ENCODE measurements around the gene ELP4. TPM values are rescaled to one million over a fixed set of nuclear protein-coding genes. Genes with fewer than 3 reads are reported as not detected.

The ELP4 gene
- total and polyA plus RNA-seq, 2 donors (not counting 1 experiment from before 2014, with no cell fraction given) = 7.1 to 31.3 TPM

DNA sequence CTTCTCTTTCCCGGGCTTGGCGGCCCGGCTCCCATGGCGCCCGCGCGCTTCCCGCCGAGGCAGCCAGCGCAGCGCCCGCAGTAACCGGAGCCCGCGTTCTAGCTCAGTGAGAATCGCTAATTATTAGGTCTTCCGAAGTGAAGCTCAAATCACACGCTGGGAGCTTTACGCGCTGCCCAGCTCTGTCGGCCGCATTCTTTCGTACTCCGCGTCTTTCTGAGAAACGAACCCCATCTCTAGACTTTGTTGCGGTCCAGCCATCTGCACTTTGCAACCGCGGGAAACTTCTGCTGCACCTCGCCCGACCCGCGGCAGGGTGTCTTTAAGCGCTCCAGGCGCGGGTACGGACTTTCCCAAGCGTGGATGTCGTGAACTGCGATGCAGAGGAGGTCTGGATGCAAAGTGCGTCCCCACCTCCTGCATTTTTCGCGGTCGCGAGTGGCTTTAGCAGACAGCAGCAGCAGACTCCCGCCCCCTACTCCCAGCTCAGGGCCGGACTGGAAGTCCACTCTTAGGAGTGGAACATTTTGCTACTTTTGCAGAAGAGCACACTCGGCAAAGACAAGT is 307.6 kb downstream of the ELP4 start:
- Histone ChIP-seq H3K4me1 (ENCODE audit: control insufficient read depth in 2 of 2, insufficient read depth in 2 of 2, low read length in 2 of 2) (peaks cover 53 to 69% of the 10 kb centered on the region in 2 donors), H3K4me2 (replicated peaks; ENCODE audit: low read depth, low read length, poor library complexity, severe bottlenecking) (peak overlapping the region; percentile 63), H3K36me3 (replicated peaks in 1 of 2; ENCODE audit: control extremely low read depth in 1 of 2, control insufficient read depth in 1 of 2, extremely low read depth in 1 of 2, insufficient read depth in 2 of 2, low read length in 1 of 2) (no peaks in the 10 kb centered on the region), H4K20me1 (ENCODE audit: control insufficient read depth, insufficient read depth, low read length, poor library complexity, severe bottlenecking) (no peaks in the 10 kb centered on the region), H3K9me3 (ENCODE audit: control extremely low read depth in 1 of 3, control insufficient read depth in 2 of 3, insufficient read depth in 1 of 3, low read length in 2 of 3) (peaks cover 2 to 85% (median 8%) of the 10 kb centered on the region in 3 donors), H3K27ac (ENCODE audit: low read length in 2 of 2) (no peak overlapping the region), H3K79me2 (ENCODE audit: control insufficient read depth, insufficient read depth, low read length) (no peaks in the 10 kb centered on the region), H3K27me3 (replicated peaks in 1 of 4; ENCODE audit: control extremely low read depth in 1 of 4, control insufficient read depth in 3 of 4, insufficient read depth in 4 of 4, low read length in 3 of 4) (peaks cover 0 to 98% (median 86%) of the 10 kb centered on the region in 4 experiments), H2AFZ (ENCODE audit: insufficient read depth, low read depth, low read length, poor library complexity, severe bottlenecking) (peak overlapping the region; percentile 28), H3K4me3 (ENCODE audit: control extremely low read depth in 1 of 5, extremely low read depth in 1 of 5, insufficient read depth in 1 of 5, low read depth in 2 of 5, low read length in 4 of 5) (peak overlapping the region in 1 of 5 experiments; percentile 14), H3K9ac (ENCODE audit: low read length) (no peak overlapping the region)
- TF ChIP-seq, protein P1, sequence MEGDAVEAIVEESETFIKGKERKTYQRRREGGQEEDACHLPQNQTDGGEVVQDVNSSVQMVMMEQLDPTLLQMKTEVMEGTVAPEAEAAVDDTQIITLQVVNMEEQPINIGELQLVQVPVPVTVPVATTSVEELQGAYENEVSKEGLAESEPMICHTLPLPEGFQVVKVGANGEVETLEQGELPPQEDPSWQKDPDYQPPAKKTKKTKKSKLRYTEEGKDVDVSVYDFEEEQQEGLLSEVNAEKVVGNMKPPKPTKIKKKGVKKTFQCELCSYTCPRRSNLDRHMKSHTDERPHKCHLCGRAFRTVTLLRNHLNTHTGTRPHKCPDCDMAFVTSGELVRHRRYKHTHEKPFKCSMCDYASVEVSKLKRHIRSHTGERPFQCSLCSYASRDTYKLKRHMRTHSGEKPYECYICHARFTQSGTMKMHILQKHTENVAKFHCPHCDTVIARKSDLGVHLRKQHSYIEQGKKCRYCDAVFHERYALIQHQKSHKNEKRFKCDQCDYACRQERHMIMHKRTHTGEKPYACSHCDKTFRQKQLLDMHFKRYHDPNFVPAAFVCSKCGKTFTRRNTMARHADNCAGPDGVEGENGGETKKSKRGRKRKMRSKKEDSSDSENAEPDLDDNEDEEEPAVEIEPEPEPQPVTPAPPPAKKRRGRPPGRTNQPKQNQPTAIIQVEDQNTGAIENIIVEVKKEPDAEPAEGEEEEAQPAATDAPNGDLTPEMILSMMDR (IDR thresholded peaks at IDR 0.05) = no peak
- TF ChIP-seq EZH2 (IDR thresholded peaks at IDR 0.05; ENCODE audit: borderline replicate concordance, insufficient read depth, low read depth, low read length, poor library complexity, severe bottlenecking) = no peak
- ChIA-PET POLR2A (no interaction called here), CTCF (no interaction called here)
- H3K27me3 Mint-ChIP-seq = peaks cover 40% of the 10 kb centered on the region
- ATAC-seq (ENCODE audit: low read depth) = no peak
- 8% methylated on average over 48 of the region's 48 CpGs for WGBS (ENCODE audit: insufficient coverage)
- H3K4me3 Mint-ChIP-seq = peak overlapping the region; percentile 71
- peaks cover 34% of the 10 kb centered on the region for H3K4me1 Mint-ChIP-seq
- DNase-seq = peak; percentile 51
- peak overlapping the region; percentile 15 for H3K27ac Mint-ChIP-seq
- no peaks in the 10 kb centered on the region for H3K9me3 Mint-ChIP-seq (ENCODE audit: insufficient read depth)
- intact Hi-C loops (cut with micrococcal nuclease) = no loop called here

GRCh38 chr11:31817621-31818424 is 308.3 kb downstream of the ELP4 start:
- peak overlapping the region; percentile 22 for H2AFZ ChIP-seq (ENCODE audit: insufficient read depth, low read depth, low read length, poor library complexity, severe bottlenecking)
- no peak overlapping the region for H3K9ac ChIP-seq (ENCODE audit: low read length)
- Mint-ChIP-seq H3K4me3 (peak overlapping the region; percentile 71), H3K27me3 (peaks cover 41% of the 10 kb centered on the region), H3K4me1 (peaks cover 28% of the 10 kb centered on the region), H3K9me3 (ENCODE audit: insufficient read depth) (no peaks in the 10 kb centered on the region), H3K27ac (no peak overlapping the region)
- ATAC-seq (ENCODE audit: low read depth) (no peak), DNase-seq (peak; percentile 36)
- POLR2A ChIA-PET = no interaction called here
- no peak overlapping the region for H3K4me3 ChIP-seq (ENCODE audit: control extremely low read depth in 1 of 5, extremely low read depth in 1 of 5, insufficient read depth in 1 of 5, low read depth in 2 of 5, low read length in 4 of 5)
- H3K4me2 ChIP-seq (replicated peaks; ENCODE audit: low read depth, low read length, poor library complexity, severe bottlenecking) = peak overlapping the region; percentile 63
- H3K9me3 ChIP-seq (ENCODE audit: control extremely low read depth in 1 of 3, control insufficient read depth in 2 of 3, insufficient read depth in 1 of 3, low read length in 2 of 3) = peaks cover 2 to 84% (median 8%) of the 10 kb centered on the region in 3 donors
- H4K20me1 ChIP-seq (ENCODE audit: control insufficient read depth, insufficient read depth, low read length, poor library complexity, severe bottlenecking) = no peaks in the 10 kb centered on the region
- H3K27ac ChIP-seq (ENCODE audit: low read length in 2 of 2) = no peak overlapping the region
- CTCF ChIA-PET = no interaction called here
- H3K4me1 ChIP-seq (ENCODE audit: control insufficient read depth in 2 of 2, insufficient read depth in 2 of 2, low read length in 2 of 2) = peaks cover 46 to 62% of the 10 kb centered on the region in 2 donors
- TF ChIP-seq EZH2 (IDR thresholded peaks at IDR 0.05; ENCODE audit: borderline replicate concordance, insufficient read depth, low read depth, low read length, poor library complexity, severe bottlenecking) = no peak
- TF ChIP-seq, protein P1 (IDR thresholded peaks at IDR 0.05) = no peak
- peaks cover 0 to 98% (median 84%) of the 10 kb centered on the region in 4 experiments for H3K27me3 ChIP-seq (replicated peaks in 1 of 4; ENCODE audit: control extremely low read depth in 1 of 4, control insufficient read depth in 3 of 4, insufficient read depth in 4 of 4, low read length in 3 of 4)
- H3K79me2 ChIP-seq (ENCODE audit: control insufficient read depth, insufficient read depth, low read length) = no peaks in the 10 kb centered on the region
- intact Hi-C loops (cut with micrococcal nuclease) = no loop called here
- H3K36me3 ChIP-seq (replicated peaks in 1 of 2; ENCODE audit: control extremely low read depth in 1 of 2, control insufficient read depth in 1 of 2, extremely low read depth in 1 of 2, insufficient read depth in 2 of 2, low read length in 1 of 2) = no peaks in the 10 kb centered on the region
- 12% methylated on average over 57 of the region's 58 CpGs for WGBS (ENCODE audit: insufficient coverage)

All from B cell (primary cell).